Lung (tissue), 12 donors: Measurements from ENCODE around the gene PKIB. TPM values are rescaled to one million over a fixed set of nuclear protein-coding genes. Genes with fewer than 3 reads are reported as not detected.

Experiments
- ATAC-seq: fragments of 200-7000 bp; cut with Tn5 transposase; one replicate; pipeline ENCODE4 v1.9.1; 2020; ENCODE audit warnings: moderate number of reproducible peaks; ENCODE audit not compliant: insufficient read depth, low FRiP score
- DNase-seq, 3 donors: peaks; one replicate each; pipeline ENCODE4 v3.0.0-alpha.2; 2013 to 2017
- H3K27ac ChIP-seq, 2 donors: one replicate each; pipeline ENCODE4 v1.5.1; 2013; ENCODE audit warnings: mild to moderate bottlenecking in 2 of 2, moderate library complexity in 2 of 2, control low read depth in 1 of 2, inconsistent platforms in 1 of 2, low read depth in 1 of 2, low read length in 1 of 2
- H3K27me3 ChIP-seq, 3 donors: one replicate each; pipeline ENCODE4 v1.5.1; 2013; ENCODE audit warnings: low read length in 2 of 3; ENCODE audit not compliant: control insufficient read depth in 3 of 3, insufficient read depth in 3 of 3
- H3K36me3 ChIP-seq, 4 donors: one replicate each; pipeline ENCODE4 v1.5.1; 2013; ENCODE audit warnings: low read length in 4 of 4, mild to moderate bottlenecking in 1 of 4, moderate library complexity in 1 of 4; ENCODE audit not compliant: control insufficient read depth in 4 of 4, insufficient read depth in 4 of 4
- H3K4me1 ChIP-seq, 5 donors: one replicate each; pipeline ENCODE4 v1.5.1; 2013; ENCODE audit warnings: low read length in 5 of 5, mild to moderate bottlenecking in 2 of 5, moderate library complexity in 1 of 5; ENCODE audit not compliant: control insufficient read depth in 5 of 5, insufficient read depth in 5 of 5
- H3K4me3 ChIP-seq: one replicate; pipeline ENCODE4 v1.5.1; 2013; ENCODE audit warnings: mild to moderate bottlenecking, control low read depth, moderate library complexity
- H3K9ac ChIP-seq, 2 donors: one replicate each; pipeline ENCODE4 v1.5.1; 2013; ENCODE audit warnings: low read length in 2 of 2, control low read depth in 1 of 2; ENCODE audit not compliant: insufficient read depth in 1 of 2
- H3K9me3 ChIP-seq, 4 donors: one replicate each; pipeline ENCODE4 v1.5.1; 2013; ENCODE audit warnings: low read length in 3 of 4, mild to moderate bottlenecking in 1 of 4, moderate library complexity in 1 of 4; ENCODE audit not compliant: control insufficient read depth in 4 of 4, insufficient read depth in 3 of 4
- WGBS, 2 donors: extraction: QIAGEN DNeasy Blood & Tissue Kit; methylation state at CpG; one replicate each; pipeline ENCODE4 v1.1.7; 2013; 5-methylcytosine and 5-hydroxymethylcytosine counted together
- polyA plus RNA-seq, 2 donors: library from polyadenylated mRNA; stranded (reverse); fragments of 200-250 nt; gene quantifications; one replicate each; pipeline ENCODE4 v1.2.1, GENCODE V29; 2013
- total RNA-seq, 2 donors: library from RNA; depleted of rRNA in 1 of 2; stranded (reverse); fragments of >200 nt in 1 of 2; gene quantifications; one replicate each; pipeline ENCODE4 v1.2.1, GENCODE V29; 2014 to 2021
- TF ChIP-seq, protein P1 (sequence below): IDR thresholded peaks from 2 replicates; pipeline ENCODE4 v1.5.1; 2012; ENCODE audit warnings: mild to moderate bottlenecking; ENCODE audit errors: control extremely low read depth, extremely low read depth
- donor health status: control.
- donor health status: control.
- donor health status: Bipolar disorder and iron deficiency.
- donor health status: healthy.
- donor health status: DM: yes; HTN: yes; CAD: no.

The PKIB gene
- total and polyA plus RNA-seq, 4 donors: 3.0 to 7.4 (median 4.9) TPM

GRCh38 chr6:122749451-122750050 lies 139.3 kb downstream of the PKIB start:
- no peak overlapping the region for H3K4me3 ChIP-seq
- no peaks in the 10 kb centered on the region for H3K36me3 ChIP-seq
- 81 to 91% methylated on average over 4 of the region's 4 CpGs for WGBS, 2 donors
- H3K9me3 ChIP-seq: no peaks in the 10 kb centered on the region
- DNase-seq (no peak), ATAC-seq (no peak)
- TF ChIP-seq, protein P1, sequence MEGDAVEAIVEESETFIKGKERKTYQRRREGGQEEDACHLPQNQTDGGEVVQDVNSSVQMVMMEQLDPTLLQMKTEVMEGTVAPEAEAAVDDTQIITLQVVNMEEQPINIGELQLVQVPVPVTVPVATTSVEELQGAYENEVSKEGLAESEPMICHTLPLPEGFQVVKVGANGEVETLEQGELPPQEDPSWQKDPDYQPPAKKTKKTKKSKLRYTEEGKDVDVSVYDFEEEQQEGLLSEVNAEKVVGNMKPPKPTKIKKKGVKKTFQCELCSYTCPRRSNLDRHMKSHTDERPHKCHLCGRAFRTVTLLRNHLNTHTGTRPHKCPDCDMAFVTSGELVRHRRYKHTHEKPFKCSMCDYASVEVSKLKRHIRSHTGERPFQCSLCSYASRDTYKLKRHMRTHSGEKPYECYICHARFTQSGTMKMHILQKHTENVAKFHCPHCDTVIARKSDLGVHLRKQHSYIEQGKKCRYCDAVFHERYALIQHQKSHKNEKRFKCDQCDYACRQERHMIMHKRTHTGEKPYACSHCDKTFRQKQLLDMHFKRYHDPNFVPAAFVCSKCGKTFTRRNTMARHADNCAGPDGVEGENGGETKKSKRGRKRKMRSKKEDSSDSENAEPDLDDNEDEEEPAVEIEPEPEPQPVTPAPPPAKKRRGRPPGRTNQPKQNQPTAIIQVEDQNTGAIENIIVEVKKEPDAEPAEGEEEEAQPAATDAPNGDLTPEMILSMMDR: no peak
- peaks cover 0 to 6% (median 0%) of the 10 kb centered on the region in 5 donors for H3K4me1 ChIP-seq
- H3K27ac ChIP-seq: no peak overlapping the region
- H3K9ac ChIP-seq: no peak overlapping the region
- H3K27me3 ChIP-seq: no peaks in the 10 kb centered on the region

- no peak overlapping the region for H3K27ac ChIP-seq
- H3K4me1 ChIP-seq: peaks cover 0 to 6% (median 0%) of the 10 kb centered on the region in 5 donors
- WGBS, 2 donors: 36 to 52% methylated on average over 3 of the region's 3 CpGs
- no peaks in the 10 kb centered on the region for H3K9me3 ChIP-seq
- ATAC-seq (no peak), DNase-seq (no peak)
- H3K27me3 ChIP-seq: no peaks in the 10 kb centered on the region
- H3K9ac ChIP-seq: no peak overlapping the region
- TF ChIP-seq, protein P1: no peak
- no peaks in the 10 kb centered on the region for H3K36me3 ChIP-seq
- H3K4me3 ChIP-seq: no peak overlapping the region
Measured at GRCh38 chr6:122751326-122751725, 141.1 kb downstream of the PKIB start.

- no peak for DNase-seq
- H3K4me3 ChIP-seq: no peak overlapping the region
Measured at GRCh38 chr6:122752459-122752858, 142.3 kb downstream of the PKIB start.

More at GRCh38 chr6:122752459-122752858, 142.3 kb downstream of the PKIB start:
- Histone ChIP-seq H3K4me1 (peaks cover 0 to 6% (median 0%) of the 10 kb centered on the region in 5 donors), H3K9ac (no peak overlapping the region), H3K36me3 (no peaks in the 10 kb centered on the region), H3K27me3 (no peaks in the 10 kb centered on the region), H3K9me3 (no peaks in the 10 kb centered on the region), H3K27ac (no peak overlapping the region)
- 39 to 79% methylated on average over 1 of the region's 1 CpG for WGBS, 2 donors
- no peak for ATAC-seq
- TF ChIP-seq, protein P1: no peak
